Measurements from ENCODE around the gene FCGBP. TPM values are rescaled to one million over a fixed set of nuclear protein-coding genes. Genes with fewer than 3 reads are reported as not detected.
"Not testable (repeated sequence)": the region's sequence is repeated elsewhere in the genome, so short reads cannot be mapped to it uniquely, and the experiment has no call there.

The FCGBP gene
- total RNA-seq, 1 donor from 2014 or later = 0.49 TPM

GRCh38 chr19:39906283-39906682, 28.2 kb downstream of the FCGBP start:
- H3K27me3 Mint-ChIP-seq (ENCODE audit: unreplicated experiment) = no peaks in the 10 kb centered on the region
- TF ChIP-seq CTCF (IDR thresholded peaks at IDR 0.05; ENCODE audit: partially characterized antibody, unreplicated experiment) = no peak
- no peak overlapping the region for H3K4me3 Mint-ChIP-seq (ENCODE audit: unreplicated experiment)
- no peaks in the 10 kb centered on the region for H3K9me3 Mint-ChIP-seq (ENCODE audit: unreplicated experiment)
- H3K27ac Mint-ChIP-seq (ENCODE audit: unreplicated experiment) = no peak overlapping the region
- no peak for DNase-seq
- H3K36me3 Mint-ChIP-seq (ENCODE audit: unreplicated experiment) = no peaks in the 10 kb centered on the region
- no peaks in the 10 kb centered on the region for H3K4me1 Mint-ChIP-seq (ENCODE audit: low read depth, unreplicated experiment)

DNA sequence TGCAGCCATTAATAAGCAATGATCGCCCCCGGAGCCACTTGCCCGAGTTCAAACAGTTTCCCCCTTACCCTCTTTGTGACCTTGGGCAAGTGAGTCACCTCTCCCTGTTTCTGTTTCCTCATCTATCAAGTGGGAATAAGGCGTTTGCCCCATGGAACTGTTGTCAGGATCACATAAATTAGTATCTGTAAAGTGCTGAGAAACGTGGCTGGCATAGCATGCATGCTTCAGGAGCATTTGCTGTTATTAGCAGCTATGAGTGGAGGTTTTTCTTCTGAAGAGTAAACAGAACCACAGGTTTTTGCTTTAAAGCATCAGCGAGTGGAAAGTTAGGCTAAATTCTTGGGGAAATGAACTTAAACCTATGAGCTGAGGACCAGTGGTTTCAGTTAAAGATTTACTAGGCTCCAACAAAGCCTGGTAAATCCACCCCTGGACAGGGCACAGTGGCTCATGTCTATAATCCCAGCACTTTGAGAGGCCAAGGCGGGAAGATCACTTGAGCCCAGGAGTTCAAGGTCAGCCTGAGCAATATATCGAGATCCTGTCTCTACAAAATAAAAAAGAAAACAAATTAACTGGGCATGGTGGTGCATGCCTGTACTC, 30.8 kb downstream of the FCGBP start:
- not testable (repeated sequence) for H3K36me3 Mint-ChIP-seq (ENCODE audit: unreplicated experiment); H3K27me3 Mint-ChIP-seq (ENCODE audit: unreplicated experiment); H3K9me3 Mint-ChIP-seq (ENCODE audit: unreplicated experiment); H3K4me3 Mint-ChIP-seq (ENCODE audit: unreplicated experiment); H3K4me1 Mint-ChIP-seq (ENCODE audit: low read depth, unreplicated experiment); H3K27ac Mint-ChIP-seq (ENCODE audit: unreplicated experiment); DNase-seq

DNA sequence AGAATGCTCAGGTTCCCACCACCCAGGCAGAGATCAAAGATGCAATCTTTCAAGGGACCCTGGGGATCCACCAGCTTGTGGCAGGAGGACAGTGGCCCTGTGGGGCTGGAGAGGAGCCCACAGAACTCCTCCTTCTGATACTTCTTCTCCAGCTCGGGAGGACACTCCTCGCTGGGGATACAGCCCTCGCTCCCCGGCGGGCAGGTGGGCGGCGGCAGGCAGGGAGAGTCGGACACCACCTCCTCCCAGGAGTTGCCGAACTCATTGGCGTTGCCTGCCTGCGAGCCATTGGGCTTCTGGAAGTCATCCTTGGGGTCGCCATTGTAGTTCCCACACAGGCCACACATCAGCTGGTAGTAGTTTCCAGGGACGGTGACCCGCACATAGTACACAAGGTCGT, 32.1 kb downstream of the FCGBP start:
- not testable (repeated sequence) for H3K27ac Mint-ChIP-seq (ENCODE audit: unreplicated experiment); H3K4me3 Mint-ChIP-seq (ENCODE audit: unreplicated experiment); H3K27me3 Mint-ChIP-seq (ENCODE audit: unreplicated experiment); H3K36me3 Mint-ChIP-seq (ENCODE audit: unreplicated experiment); H3K4me1 Mint-ChIP-seq (ENCODE audit: low read depth, unreplicated experiment); H3K9me3 Mint-ChIP-seq (ENCODE audit: unreplicated experiment); DNase-seq

DNA sequence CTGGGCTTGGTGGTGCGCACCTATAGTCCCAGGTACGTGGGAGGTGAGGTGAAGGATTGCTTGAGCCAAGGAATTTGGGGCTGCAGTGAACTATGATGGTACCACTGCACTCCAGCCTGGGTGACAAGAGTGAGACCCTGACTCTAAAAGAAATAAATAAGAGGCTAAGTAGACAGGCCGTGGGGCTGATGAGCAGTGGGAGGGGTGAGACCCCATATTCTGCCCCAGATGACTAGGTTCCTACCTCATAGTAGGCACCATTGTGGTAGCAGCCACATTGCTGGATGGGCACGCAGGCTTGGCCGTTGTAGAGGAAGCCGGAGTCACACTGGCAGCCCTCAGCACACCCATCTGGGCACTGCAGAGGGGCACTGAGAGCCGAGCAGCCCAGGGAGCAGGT, 32.8 kb downstream of the FCGBP start:
- H3K4me1 Mint-ChIP-seq (ENCODE audit: low read depth, unreplicated experiment); DNase-seq; H3K4me3 Mint-ChIP-seq (ENCODE audit: unreplicated experiment); H3K36me3 Mint-ChIP-seq (ENCODE audit: unreplicated experiment); H3K9me3 Mint-ChIP-seq (ENCODE audit: unreplicated experiment); H3K27me3 Mint-ChIP-seq (ENCODE audit: unreplicated experiment); H3K27ac Mint-ChIP-seq (ENCODE audit: unreplicated experiment): not testable (repeated sequence)

- not testable (repeated sequence) for H3K4me1 Mint-ChIP-seq (ENCODE audit: low read depth, unreplicated experiment); H3K4me3 Mint-ChIP-seq (ENCODE audit: unreplicated experiment); H3K27ac Mint-ChIP-seq (ENCODE audit: unreplicated experiment); DNase-seq; H3K27me3 Mint-ChIP-seq (ENCODE audit: unreplicated experiment); H3K36me3 Mint-ChIP-seq (ENCODE audit: unreplicated experiment); H3K9me3 Mint-ChIP-seq (ENCODE audit: unreplicated experiment)
These were observed 35.6 kb downstream of the FCGBP start for GRCh38 chr19:39898858-39899257.

DNA sequence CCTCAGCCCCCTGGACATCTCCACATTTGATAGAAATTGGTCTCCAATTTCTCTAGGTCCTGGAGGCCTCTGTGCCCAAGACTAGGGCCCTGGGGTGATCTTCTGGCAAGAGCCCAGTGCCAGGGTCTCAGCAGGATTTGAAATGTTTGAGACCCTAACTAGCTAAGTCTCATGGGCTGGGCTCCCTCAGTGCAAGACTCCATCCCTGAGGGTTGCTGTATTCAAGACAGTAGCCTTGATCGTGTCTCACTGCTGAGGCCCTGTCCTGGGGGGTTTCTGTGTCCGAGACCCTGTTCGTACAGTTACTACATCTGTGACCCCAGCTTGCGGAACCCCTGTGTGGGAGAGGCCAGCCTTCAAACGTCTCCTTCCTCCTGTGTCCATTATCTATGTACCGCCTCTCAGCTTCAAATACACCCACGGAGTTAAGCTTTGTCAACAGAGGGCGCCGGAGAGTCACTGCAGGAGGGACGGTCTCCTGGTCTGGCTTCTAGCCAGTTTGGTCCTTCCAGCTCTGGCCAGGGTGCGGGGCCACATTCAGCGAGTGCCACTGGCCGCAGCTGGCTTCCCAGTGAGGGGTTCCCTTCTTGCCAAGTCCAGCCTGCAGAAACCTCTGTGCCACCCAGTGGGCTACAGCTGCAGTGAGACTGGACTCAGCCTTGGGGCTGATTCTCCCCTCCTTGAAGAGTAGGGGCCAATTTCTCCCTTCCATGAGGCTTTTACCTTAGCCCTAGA, 36.8 kb downstream of the FCGBP start:
- not testable (repeated sequence) for H3K27ac Mint-ChIP-seq (ENCODE audit: unreplicated experiment); H3K4me1 Mint-ChIP-seq (ENCODE audit: low read depth, unreplicated experiment); H3K4me3 Mint-ChIP-seq (ENCODE audit: unreplicated experiment); H3K36me3 Mint-ChIP-seq (ENCODE audit: unreplicated experiment); DNase-seq; H3K27me3 Mint-ChIP-seq (ENCODE audit: unreplicated experiment); H3K9me3 Mint-ChIP-seq (ENCODE audit: unreplicated experiment)

DNA sequence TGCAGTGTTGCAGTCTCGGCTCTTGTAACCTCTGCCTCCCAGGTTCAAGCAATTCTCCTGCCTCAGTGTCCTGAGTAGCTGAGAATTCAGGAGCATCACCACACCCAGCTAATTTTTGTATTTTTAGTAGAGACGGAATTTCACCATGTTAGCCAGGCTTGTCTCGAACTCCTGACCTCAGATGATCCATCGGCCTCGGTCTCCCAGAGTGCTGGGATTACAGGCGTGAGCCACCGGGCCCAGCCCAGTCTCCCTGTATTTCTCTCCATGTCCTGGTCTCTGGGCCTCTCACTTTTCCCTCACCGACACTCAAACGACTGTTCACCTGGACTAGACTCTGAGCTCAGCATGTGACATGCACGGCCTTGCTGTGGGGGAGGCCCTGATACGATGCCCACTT, 39.3 kb downstream of the FCGBP start:
- not testable (repeated sequence) for H3K36me3 Mint-ChIP-seq (ENCODE audit: unreplicated experiment); H3K4me1 Mint-ChIP-seq (ENCODE audit: low read depth, unreplicated experiment); H3K27ac Mint-ChIP-seq (ENCODE audit: unreplicated experiment); DNase-seq; H3K4me3 Mint-ChIP-seq (ENCODE audit: unreplicated experiment); H3K9me3 Mint-ChIP-seq (ENCODE audit: unreplicated experiment); H3K27me3 Mint-ChIP-seq (ENCODE audit: unreplicated experiment)

GRCh38 chr19:39894236-39894606, 40.2 kb downstream of the FCGBP start:
- H3K27me3 Mint-ChIP-seq (ENCODE audit: unreplicated experiment); H3K4me3 Mint-ChIP-seq (ENCODE audit: unreplicated experiment); H3K27ac Mint-ChIP-seq (ENCODE audit: unreplicated experiment); H3K4me1 Mint-ChIP-seq (ENCODE audit: low read depth, unreplicated experiment); DNase-seq; H3K36me3 Mint-ChIP-seq (ENCODE audit: unreplicated experiment); H3K9me3 Mint-ChIP-seq (ENCODE audit: unreplicated experiment): not testable (repeated sequence)

GRCh38 chr19:39893366-39894235, 40.8 kb downstream of the FCGBP start:
- H3K36me3 Mint-ChIP-seq (ENCODE audit: unreplicated experiment); H3K4me1 Mint-ChIP-seq (ENCODE audit: low read depth, unreplicated experiment); DNase-seq; H3K9me3 Mint-ChIP-seq (ENCODE audit: unreplicated experiment); H3K27ac Mint-ChIP-seq (ENCODE audit: unreplicated experiment); H3K4me3 Mint-ChIP-seq (ENCODE audit: unreplicated experiment); H3K27me3 Mint-ChIP-seq (ENCODE audit: unreplicated experiment): not testable (repeated sequence)

DNA sequence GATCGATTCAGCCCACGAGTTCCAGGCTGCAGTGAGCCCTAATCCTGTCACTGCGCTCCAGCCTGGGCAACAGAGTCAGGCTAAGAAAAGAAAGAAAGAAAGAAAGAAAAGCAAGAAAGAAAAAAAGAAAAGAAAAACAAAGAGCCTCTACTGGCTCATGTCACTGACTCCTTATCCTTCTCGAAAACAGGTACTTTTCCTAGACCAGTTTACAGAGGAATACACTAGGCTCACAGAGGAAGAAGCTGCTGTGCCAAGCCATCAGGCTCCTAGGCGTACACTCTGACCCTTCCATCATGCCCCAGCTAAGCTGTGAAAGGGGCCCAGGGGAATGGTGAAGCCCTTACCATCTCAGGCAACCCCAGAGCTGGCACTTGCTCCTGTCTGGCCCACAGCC, 41.9 kb downstream of the FCGBP start:
- not testable (repeated sequence) for H3K27me3 Mint-ChIP-seq (ENCODE audit: unreplicated experiment); H3K4me1 Mint-ChIP-seq (ENCODE audit: low read depth, unreplicated experiment); H3K27ac Mint-ChIP-seq (ENCODE audit: unreplicated experiment); H3K4me3 Mint-ChIP-seq (ENCODE audit: unreplicated experiment); H3K9me3 Mint-ChIP-seq (ENCODE audit: unreplicated experiment); DNase-seq; H3K36me3 Mint-ChIP-seq (ENCODE audit: unreplicated experiment)
